Activated naive CD4-positive, alpha-beta T cell treated with anti-CD3 and anti-CD28 coated beads, Interleukin-2, amount 50 U/mL, for 24 hours (primary cell): ENCODE results near the gene MARCHF2.
"Not testable (repeated sequence)": the region's sequence is repeated elsewhere in the genome, so short reads cannot be mapped to it uniquely, and the experiment has no call there.

Source experiments
- H3K27ac Mint-ChIP-seq: one replicate; pipeline ENCODE4 v1.8.0; 2021; ENCODE audit warnings: mild to moderate bottlenecking, mixed read lengths
- H3K27me3 Mint-ChIP-seq: one replicate; pipeline ENCODE4 v1.8.0; 2021; ENCODE audit warnings: mixed read lengths
- H3K36me3 Mint-ChIP-seq: one replicate; pipeline ENCODE4 v1.8.0; 2021; ENCODE audit warnings: mixed read lengths
- H3K4me1 Mint-ChIP-seq: one replicate; pipeline ENCODE4 v1.8.0; 2021; ENCODE audit warnings: mixed read lengths
- H3K4me3 Mint-ChIP-seq: one replicate; pipeline ENCODE4 v1.8.0; 2021; ENCODE audit warnings: mild to moderate bottlenecking, mixed read lengths
- H3K9me3 Mint-ChIP-seq: one replicate; pipeline ENCODE4 v1.8.0; 2021; ENCODE audit warnings: mixed read lengths

Gene MARCHF2

GRCh38 chr19:8426283-8426682 is 13.2 kb downstream of the MARCHF2 start:
- Mint-ChIP-seq H3K4me3 (no peak overlapping the region), H3K27me3 (no peaks in the 10 kb centered on the region), H3K36me3 (peaks cover 2% of the 10 kb centered on the region), H3K9me3 (no peaks in the 10 kb centered on the region), H3K27ac (no peak overlapping the region), H3K4me1 (no peaks in the 10 kb centered on the region)

GRCh38 chr19:8429044-8429443 is 15.9 kb downstream of the MARCHF2 start:
- H3K9me3 Mint-ChIP-seq = no peaks in the 10 kb centered on the region
- no peaks in the 10 kb centered on the region for H3K27me3 Mint-ChIP-seq
- H3K27ac Mint-ChIP-seq = no peak overlapping the region

GRCh38 chr19:8429826-8430225 is 16.7 kb downstream of the MARCHF2 start:
- no peak overlapping the region for H3K4me3 Mint-ChIP-seq
- peaks cover 2% of the 10 kb centered on the region for H3K36me3 Mint-ChIP-seq
- no peak overlapping the region for H3K27ac Mint-ChIP-seq
- no peaks in the 10 kb centered on the region for H3K4me1 Mint-ChIP-seq
- H3K9me3 Mint-ChIP-seq = no peaks in the 10 kb centered on the region
- no peaks in the 10 kb centered on the region for H3K27me3 Mint-ChIP-seq

More at GRCh38 chr19:8429044-8429443, 15.9 kb downstream of the MARCHF2 start:
- H3K4me3 Mint-ChIP-seq = no peak overlapping the region
- peaks cover 2% of the 10 kb centered on the region for H3K36me3 Mint-ChIP-seq
- no peaks in the 10 kb centered on the region for H3K4me1 Mint-ChIP-seq

GRCh38 chr19:8430650-8431049 is 17.5 kb downstream of the MARCHF2 start:
- Mint-ChIP-seq H3K9me3 (no peaks in the 10 kb centered on the region), H3K4me3 (no peak overlapping the region), H3K4me1 (peaks cover 4% of the 10 kb centered on the region), H3K27me3 (no peaks in the 10 kb centered on the region), H3K36me3 (peaks cover 4% of the 10 kb centered on the region), H3K27ac (peak overlapping the region; percentile 59)

- peaks cover 13% of the 10 kb centered on the region for H3K4me1 Mint-ChIP-seq
- no peaks in the 10 kb centered on the region for H3K9me3 Mint-ChIP-seq
- H3K27ac Mint-ChIP-seq = no peak overlapping the region
- no peaks in the 10 kb centered on the region for H3K27me3 Mint-ChIP-seq
- H3K4me3 Mint-ChIP-seq = no peak overlapping the region
- H3K36me3 Mint-ChIP-seq = peaks cover 2% of the 10 kb centered on the region
Measured at GRCh38 chr19:8438236-8438635, 25.1 kb downstream of the MARCHF2 start.

GRCh38 chr19:8441725-8442544 is 28.8 kb downstream of the MARCHF2 start:
- H3K4me3 Mint-ChIP-seq = no peak overlapping the region
- H3K36me3 Mint-ChIP-seq = peaks cover 4% of the 10 kb centered on the region

GRCh38 chr19:8444140-8444676 is 31.1 kb downstream of the MARCHF2 start:
- H3K36me3 Mint-ChIP-seq, H3K27me3 Mint-ChIP-seq, H3K9me3 Mint-ChIP-seq: not testable (repeated sequence)
- Mint-ChIP-seq H3K4me1 (peaks cover 37% of the 10 kb centered on the region), H3K27ac (peak overlapping the region; percentile 100), H3K4me3 (peak overlapping the region; percentile 97)

More at GRCh38 chr19:8441725-8442544, 28.8 kb downstream of the MARCHF2 start:
- Mint-ChIP-seq H3K4me1 (peaks cover 19% of the 10 kb centered on the region), H3K27ac (no peak overlapping the region), H3K9me3 (no peaks in the 10 kb centered on the region), H3K27me3 (no peaks in the 10 kb centered on the region)

GRCh38 chr19:8444677-8445487 is 31.8 kb downstream of the MARCHF2 start, which contains the start of gene HNRNPM:
Gene HNRNPM, plus strand, starts transcription at chr19:8444975. Its CDS starts 24 bp downstream, at chr19:8444999.
- H3K27me3 Mint-ChIP-seq = no peaks in the 10 kb centered on the region
- H3K9me3 Mint-ChIP-seq = no peaks in the 10 kb centered on the region
- H3K36me3 Mint-ChIP-seq = peaks cover 8% of the 10 kb centered on the region
- peak within 1 kb of the TSS; percentile 100 for H3K27ac Mint-ChIP-seq
- peak within 1 kb of the TSS; percentile 98 for H3K4me3 Mint-ChIP-seq
- peaks cover 40% of the 10 kb centered on the region for H3K4me1 Mint-ChIP-seq

- peak overlapping the region; percentile 98 for H3K4me3 Mint-ChIP-seq
- H3K4me1 Mint-ChIP-seq = peaks cover 45% of the 10 kb centered on the region
- H3K9me3 Mint-ChIP-seq = no peaks in the 10 kb centered on the region
- peak overlapping the region; percentile 96 for H3K27ac Mint-ChIP-seq
- peaks cover 8% of the 10 kb centered on the region for H3K36me3 Mint-ChIP-seq
- no peaks in the 10 kb centered on the region for H3K27me3 Mint-ChIP-seq
Measured at GRCh38 chr19:8445488-8446001, 32.4 kb downstream of the MARCHF2 start.

- Mint-ChIP-seq H3K27ac (peak overlapping the region; percentile 96), H3K4me1 (peaks cover 48% of the 10 kb centered on the region), H3K9me3 (no peaks in the 10 kb centered on the region), H3K27me3 (no peaks in the 10 kb centered on the region), H3K36me3 (peaks cover 8% of the 10 kb centered on the region), H3K4me3 (peak overlapping the region; percentile 98)
Measured at GRCh38 chr19:8446061-8446709, 33.1 kb downstream of the MARCHF2 start.

GRCh38 chr19:8449830-8450229 is 36.7 kb downstream of the MARCHF2 start:
- H3K4me1 Mint-ChIP-seq = peaks cover 77% of the 10 kb centered on the region
- no peaks in the 10 kb centered on the region for H3K9me3 Mint-ChIP-seq
- no peak overlapping the region for H3K27ac Mint-ChIP-seq
- H3K36me3 Mint-ChIP-seq = peaks cover 8% of the 10 kb centered on the region
- H3K4me3 Mint-ChIP-seq = peak overlapping the region; percentile 36
- H3K27me3 Mint-ChIP-seq = no peaks in the 10 kb centered on the region

GRCh38 chr19:8451377-8451776 is 38.3 kb downstream of the MARCHF2 start:
- peaks cover 6% of the 10 kb centered on the region for H3K36me3 Mint-ChIP-seq
- no peaks in the 10 kb centered on the region for H3K9me3 Mint-ChIP-seq
- peaks cover 85% of the 10 kb centered on the region for H3K4me1 Mint-ChIP-seq
- H3K4me3 Mint-ChIP-seq = peak overlapping the region; percentile 28
- H3K27ac Mint-ChIP-seq = no peak overlapping the region
- no peaks in the 10 kb centered on the region for H3K27me3 Mint-ChIP-seq

- H3K9me3 Mint-ChIP-seq = no peaks in the 10 kb centered on the region
- H3K4me1 Mint-ChIP-seq = peaks cover 86% of the 10 kb centered on the region
- peaks cover 7% of the 10 kb centered on the region for H3K36me3 Mint-ChIP-seq
- H3K27ac Mint-ChIP-seq = peak overlapping the region; percentile 32
- no peaks in the 10 kb centered on the region for H3K27me3 Mint-ChIP-seq
- peak overlapping the region; percentile 28 for H3K4me3 Mint-ChIP-seq
Measured at GRCh38 chr19:8451885-8452284, 38.8 kb downstream of the MARCHF2 start.

GRCh38 chr19:8452446-8453123 is 39.5 kb downstream of the MARCHF2 start:
- H3K27me3 Mint-ChIP-seq = no peaks in the 10 kb centered on the region
- peaks cover 5% of the 10 kb centered on the region for H3K36me3 Mint-ChIP-seq
- no peak overlapping the region for H3K27ac Mint-ChIP-seq
- peak overlapping the region; percentile 28 for H3K4me3 Mint-ChIP-seq
- H3K4me1 Mint-ChIP-seq = peaks cover 84% of the 10 kb centered on the region
- no peaks in the 10 kb centered on the region for H3K9me3 Mint-ChIP-seq

GRCh38 chr19:8453616-8454015 is 40.5 kb downstream of the MARCHF2 start:
- no peak overlapping the region for H3K4me3 Mint-ChIP-seq
- H3K9me3 Mint-ChIP-seq = no peaks in the 10 kb centered on the region
- peaks cover 88% of the 10 kb centered on the region for H3K4me1 Mint-ChIP-seq
- peaks cover 3% of the 10 kb centered on the region for H3K36me3 Mint-ChIP-seq
- no peak overlapping the region for H3K27ac Mint-ChIP-seq
- H3K27me3 Mint-ChIP-seq = no peaks in the 10 kb centered on the region
